Tongue (tissue), 2 donors: ENCODE measurements around the gene CENPM. TPM values are rescaled to one million over a fixed set of nuclear protein-coding genes. Genes with fewer than 3 reads are reported as not detected.
A peak's percentile ranks its signal among the peaks of the same experiment; 100 is the strongest.

Experiments
- DNase-seq: peaks from one replicate; pipeline ENCODE4 v3.0.0-alpha.2; 2015
- total RNA-seq: library from RNA; depleted of rRNA; stranded (reverse); fragments of >200 nt; gene quantifications from one replicate; pipeline ENCODE4 v1.2.3, GENCODE V29; 2014

The CENPM gene
- total RNA-seq, 1 donor from 2014 or later: 6.1 TPM

- no peak for DNase-seq
Measured at GRCh38 chr22:41913040-41913719, 33.8 kb downstream of the CENPM start.

- no peak for DNase-seq
Measured at GRCh38 chr22:41912338-41913039, 34.5 kb downstream of the CENPM start.

- no peak for DNase-seq
Measured at GRCh38 chr22:41911001-41911611, 35.8 kb downstream of the CENPM start.

- no peak for DNase-seq
Measured at GRCh38 chr22:41910050-41911000, 36.6 kb downstream of the CENPM start.

- no peak for DNase-seq
Measured at GRCh38 chr22:41909310-41910049, 37.5 kb downstream of the CENPM start.

GRCh38 chr22:41908411-41909309 lies 38.3 kb downstream of the CENPM start:
- no peak for DNase-seq

GRCh38 chr22:41907436-41908401 lies 39.2 kb downstream of the CENPM start:
- no peak for DNase-seq

- DNase-seq: no peak
Measured at GRCh38 chr22:41906822-41907221, 40.1 kb downstream of the CENPM start.

GRCh38 chr22:41905411-41906202 lies 41.3 kb downstream of the CENPM start:
- no peak for DNase-seq

GRCh38 chr22:41904450-41905410 lies 42.2 kb downstream of the CENPM start:
- no peak for DNase-seq

- DNase-seq: no peak
Measured at GRCh38 chr22:41902932-41903421, 44.0 kb downstream of the CENPM start.

GRCh38 chr22:41902016-41902415 lies 44.9 kb downstream of the CENPM start:
- DNase-seq: no peak

GRCh38 chr22:41900652-41901312 lies 46.2 kb downstream of the CENPM start:
- DNase-seq: no peak

GRCh38 chr22:41899992-41900651 lies 46.8 kb downstream of the CENPM start:
- DNase-seq: peak; percentile 54

- peak; percentile 63 for DNase-seq
Measured at GRCh38 chr22:41899110-41899509, 47.8 kb downstream of the CENPM start.

GRCh38 chr22:41898645-41899044 lies 48.3 kb downstream of the CENPM start:
- peak; percentile 76 for DNase-seq
